Sigmoid colon (tissue), 4 donors: ENCODE results near the gene ENG.

Experiments
- POLR2A ChIP-seq, 2 donors: fragments of 450-650 bp; IDR thresholded peaks; one replicate each; pipeline ENCODE4 v1.6.1; 2016; ENCODE audit warnings: antibody characterized with exemption in 2 of 2, mild to moderate bottlenecking in 2 of 2, moderate library complexity in 2 of 2
- POLR2AphosphoS5 ChIP-seq, 4 donors: sonication (generic); formaldehyde crosslinking; IDR thresholded peaks; one replicate each; pipeline ENCODE4 v1.6.1; 2017; ENCODE audit warnings: antibody characterized with exemption in 4 of 4
- TF ChIP-seq, protein P1 (sequence below), 4 experiments: fragments of 450-650 bp in 3 of 4; fragments of 200-600 bp in 1 of 4; IDR thresholded peaks; one replicate each; pipeline ENCODE4 v1.5.1; 2016 to 2019; ENCODE audit warnings: antibody characterized with exemption in 4 of 4, mild to moderate bottlenecking in 3 of 4, moderate library complexity in 2 of 4

GRCh38 chr9:127817881-127818434, 36.5 kb downstream of the ENG start:
- TF ChIP-seq, protein P1, sequence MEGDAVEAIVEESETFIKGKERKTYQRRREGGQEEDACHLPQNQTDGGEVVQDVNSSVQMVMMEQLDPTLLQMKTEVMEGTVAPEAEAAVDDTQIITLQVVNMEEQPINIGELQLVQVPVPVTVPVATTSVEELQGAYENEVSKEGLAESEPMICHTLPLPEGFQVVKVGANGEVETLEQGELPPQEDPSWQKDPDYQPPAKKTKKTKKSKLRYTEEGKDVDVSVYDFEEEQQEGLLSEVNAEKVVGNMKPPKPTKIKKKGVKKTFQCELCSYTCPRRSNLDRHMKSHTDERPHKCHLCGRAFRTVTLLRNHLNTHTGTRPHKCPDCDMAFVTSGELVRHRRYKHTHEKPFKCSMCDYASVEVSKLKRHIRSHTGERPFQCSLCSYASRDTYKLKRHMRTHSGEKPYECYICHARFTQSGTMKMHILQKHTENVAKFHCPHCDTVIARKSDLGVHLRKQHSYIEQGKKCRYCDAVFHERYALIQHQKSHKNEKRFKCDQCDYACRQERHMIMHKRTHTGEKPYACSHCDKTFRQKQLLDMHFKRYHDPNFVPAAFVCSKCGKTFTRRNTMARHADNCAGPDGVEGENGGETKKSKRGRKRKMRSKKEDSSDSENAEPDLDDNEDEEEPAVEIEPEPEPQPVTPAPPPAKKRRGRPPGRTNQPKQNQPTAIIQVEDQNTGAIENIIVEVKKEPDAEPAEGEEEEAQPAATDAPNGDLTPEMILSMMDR (IDR thresholded peaks at IDR 0.05), result no peak
- TF ChIP-seq POLR2AphosphoS5 (IDR thresholded peaks at IDR 0.05) (no peak), POLR2A (IDR thresholded peaks at IDR 0.05) (no peak)
